RCC 7860 (cell line): ENCODE results near the gene UBR2.

Experiments used
- DNase-seq: peaks from one replicate; pipeline ENCODE4 v3.0.0-alpha.2; 2015; ENCODE audit warnings: low spot score
- FAIRE-seq: peaks from 2 replicates; lab custom pipeline; 2012; peaks lifted over from hg19 to GRCh38; lab: Jason Lieb, UNC

The UBR2 gene

DNA sequence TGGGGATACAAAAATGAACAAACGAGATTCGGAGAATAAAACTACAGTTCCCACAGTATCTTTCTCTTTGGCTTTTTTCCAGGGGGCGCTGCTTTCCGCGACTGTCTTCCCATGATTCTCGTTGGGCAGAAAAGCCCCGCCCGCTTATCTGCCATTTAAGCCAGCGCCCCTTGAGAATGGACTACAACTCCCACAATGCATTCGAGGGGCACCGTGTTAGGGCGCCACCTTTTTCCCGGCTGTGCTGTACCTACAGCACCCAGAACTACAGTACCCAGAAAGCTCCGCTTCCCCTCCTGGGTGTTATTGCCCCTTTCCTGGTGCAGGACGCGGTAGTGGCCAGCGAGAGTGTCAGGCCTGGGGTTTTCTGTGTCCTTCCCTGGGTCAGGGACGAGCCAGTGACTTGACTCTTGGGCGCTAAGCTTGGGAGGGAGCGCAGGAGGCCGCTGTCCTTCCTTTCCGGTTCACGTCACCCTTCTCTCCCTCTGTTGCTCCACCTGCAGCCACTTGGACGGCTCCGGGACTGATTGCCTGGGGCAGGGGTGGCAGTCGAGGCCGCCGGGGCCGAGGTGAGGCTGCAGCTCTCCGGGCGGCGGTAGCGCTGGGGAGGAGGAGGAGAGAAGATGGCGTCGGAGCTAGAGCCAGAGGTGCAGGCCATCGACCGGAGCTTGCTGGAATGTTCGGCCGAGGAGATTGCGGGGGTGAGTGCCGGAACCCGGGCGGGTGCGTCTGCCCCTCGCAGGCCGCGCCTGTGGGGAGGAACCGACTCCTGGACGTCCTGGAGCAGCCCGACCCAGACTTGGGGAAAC lies at the start of gene UBR2:
Gene UBR2 (plus strand): TSS at position 333 of the 809 bp plus-strand sequence. CDS start 291 bp downstream, at position 624.
- DNase-seq, result peak; percentile 95

GRCh38 chr6:42514745-42515144 lies 49.1 kb upstream of the UBR2 start:
- no peak for FAIRE-seq

More for the DNA sequence above, at the start of gene UBR2:
- peak; percentile 89 for FAIRE-seq

GRCh38 chr6:42519779-42520178 lies 44.0 kb upstream of the UBR2 start:
- DNase-seq, result no peak
- no peak for FAIRE-seq

More at GRCh38 chr6:42514745-42515144, 49.1 kb upstream of the UBR2 start:
- no peak for DNase-seq

DNA sequence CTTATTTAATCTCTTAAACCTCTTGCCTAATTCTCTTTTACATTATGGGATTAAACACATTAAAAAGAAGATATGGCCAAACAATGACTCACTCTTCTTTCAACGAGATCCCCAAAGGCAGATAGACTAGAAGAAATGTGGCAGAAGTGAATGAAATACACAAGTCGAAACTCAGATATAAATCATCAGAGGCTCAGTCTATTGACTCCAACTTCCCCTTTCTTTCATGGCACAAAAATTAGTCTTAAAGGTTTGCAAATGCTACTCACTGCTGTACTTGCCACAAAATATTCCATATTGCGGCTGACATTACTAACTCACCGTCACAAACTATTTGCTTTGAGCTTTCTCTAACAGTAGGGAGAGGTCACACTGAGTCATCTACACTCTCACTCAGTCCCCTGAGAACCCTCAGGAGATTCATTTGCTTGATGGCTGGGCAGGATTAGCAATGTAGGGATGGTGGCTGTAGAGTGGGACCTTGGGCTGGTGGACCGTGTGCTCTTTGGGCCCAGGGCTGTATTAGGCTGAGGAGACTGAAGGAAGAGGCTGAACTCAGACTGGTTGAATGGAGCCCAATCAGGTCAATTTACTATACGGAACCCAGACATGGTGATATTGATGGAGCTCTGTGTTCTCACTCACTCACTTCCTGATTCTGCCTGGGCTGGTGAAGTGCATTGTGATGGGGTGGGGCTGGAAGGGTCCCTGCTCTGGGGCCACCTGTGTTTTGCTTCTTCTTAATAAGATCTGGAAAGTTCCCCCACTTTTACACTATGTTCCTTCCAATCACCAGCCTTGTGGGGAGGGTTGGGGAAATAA lies 42.8 kb upstream of the UBR2 start:
- FAIRE-seq (peak; percentile 30), DNase-seq (peak; percentile 31)

DNA sequence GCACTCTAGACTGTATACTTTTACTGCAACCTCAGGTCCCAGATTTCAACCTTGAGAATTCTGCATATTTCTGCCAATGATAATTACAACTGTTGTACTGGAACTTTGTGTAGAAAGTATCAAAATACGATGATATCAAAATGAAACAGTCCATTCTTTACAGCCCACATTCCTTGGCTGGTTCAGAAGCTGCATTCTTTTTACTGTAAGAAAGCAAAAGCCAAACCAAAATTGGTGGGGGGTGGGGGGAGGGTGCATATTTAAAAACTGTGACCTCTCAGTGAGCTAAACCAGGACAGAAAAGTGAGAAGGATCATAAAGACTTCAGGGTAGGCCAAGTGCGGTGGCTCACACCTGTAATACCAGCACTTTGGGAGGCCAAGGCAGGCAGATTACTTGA lies 41.8 kb upstream of the UBR2 start:
- FAIRE-seq, result no peak
- no peak for DNase-seq

DNA sequence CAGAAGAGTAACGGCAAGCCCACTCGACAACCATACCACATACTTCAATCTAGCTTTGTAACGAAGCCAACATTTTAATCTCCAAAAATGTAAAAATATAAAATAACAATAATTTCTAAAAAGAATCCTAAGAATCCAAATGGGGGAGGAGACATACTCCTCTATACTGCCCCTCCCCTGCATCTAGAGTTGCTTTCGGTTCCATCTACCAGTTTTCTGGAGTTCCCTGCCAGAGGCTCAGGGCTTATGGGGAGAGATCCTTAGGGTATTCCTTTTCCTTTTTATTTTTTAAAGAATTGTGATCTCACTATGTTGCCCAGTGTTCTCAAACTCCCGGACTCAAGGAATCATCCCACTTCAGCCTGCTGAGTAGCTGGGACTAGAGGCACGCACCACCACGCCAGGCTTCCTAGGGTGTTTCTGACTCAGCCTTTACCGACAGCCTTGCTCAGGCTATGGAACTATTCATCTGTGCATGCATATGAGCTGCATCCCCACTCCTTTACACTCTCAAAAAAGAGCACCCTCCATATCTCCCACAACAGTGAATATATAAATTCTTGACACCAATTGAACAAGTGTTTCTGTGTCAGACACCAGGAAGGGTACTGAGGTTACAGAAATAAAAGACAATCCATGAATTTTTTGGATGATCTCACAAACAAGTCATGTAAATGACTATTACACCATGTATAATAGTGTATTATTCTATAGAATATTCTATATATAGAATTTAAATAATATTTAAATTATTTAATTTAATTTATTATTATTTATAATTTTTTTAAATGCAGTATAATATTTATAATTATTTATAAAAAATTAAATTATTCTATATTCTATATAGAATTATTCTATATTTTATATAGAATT lies 40.7 kb upstream of the UBR2 start:
- FAIRE-seq (peak; percentile 82), DNase-seq (no peak)

- FAIRE-seq, result no peak
- no peak for DNase-seq
Measured at GRCh38 chr6:42525206-42525605, 38.6 kb upstream of the UBR2 start.

DNA sequence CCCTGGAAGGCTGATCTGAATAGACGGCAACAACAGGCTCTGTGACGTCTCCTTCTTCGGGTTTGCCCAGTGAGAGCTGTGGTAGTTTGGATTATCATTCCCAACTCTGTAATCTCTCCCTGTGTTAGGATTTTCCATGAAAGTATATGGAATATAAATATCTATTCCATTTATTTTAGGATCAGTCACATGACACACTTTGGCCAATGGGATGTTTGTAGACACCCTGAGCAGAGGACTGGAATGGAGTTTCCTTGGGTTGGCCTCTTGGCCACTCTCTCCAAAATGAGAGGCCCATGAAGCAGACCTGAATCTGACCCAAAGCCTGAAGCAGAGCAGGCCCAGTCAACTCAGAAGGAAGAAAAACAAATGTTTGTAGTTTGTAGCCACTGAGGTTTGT lies 37.2 kb upstream of the UBR2 start:
- FAIRE-seq, result no peak
- DNase-seq, result no peak

- no peak for DNase-seq
- no peak for FAIRE-seq
Measured at GRCh38 chr6:42527204-42527603, 36.6 kb upstream of the UBR2 start.

GRCh38 chr6:42530296-42530695 lies 33.5 kb upstream of the UBR2 start:
- DNase-seq, result no peak
- no peak for FAIRE-seq

DNA sequence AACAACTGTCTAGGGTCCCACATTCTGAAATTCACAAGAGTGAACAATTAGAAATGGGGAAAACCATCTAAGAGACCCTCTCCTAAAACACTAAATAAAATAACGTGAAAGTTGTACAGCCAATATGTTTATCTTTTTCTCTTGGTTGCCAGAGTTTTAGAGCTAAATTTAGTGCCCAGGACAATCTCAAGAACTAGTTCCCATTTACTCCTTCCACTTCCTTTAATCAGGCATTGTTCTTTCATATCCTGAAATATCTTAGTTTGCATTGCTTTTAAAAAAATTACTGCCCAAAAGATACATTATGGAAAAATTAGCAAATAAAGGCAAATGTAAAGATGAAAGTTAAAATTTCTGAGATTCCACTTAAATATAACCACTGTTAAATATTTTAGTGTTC lies 33.1 kb upstream of the UBR2 start:
- DNase-seq, result no peak

DNA sequence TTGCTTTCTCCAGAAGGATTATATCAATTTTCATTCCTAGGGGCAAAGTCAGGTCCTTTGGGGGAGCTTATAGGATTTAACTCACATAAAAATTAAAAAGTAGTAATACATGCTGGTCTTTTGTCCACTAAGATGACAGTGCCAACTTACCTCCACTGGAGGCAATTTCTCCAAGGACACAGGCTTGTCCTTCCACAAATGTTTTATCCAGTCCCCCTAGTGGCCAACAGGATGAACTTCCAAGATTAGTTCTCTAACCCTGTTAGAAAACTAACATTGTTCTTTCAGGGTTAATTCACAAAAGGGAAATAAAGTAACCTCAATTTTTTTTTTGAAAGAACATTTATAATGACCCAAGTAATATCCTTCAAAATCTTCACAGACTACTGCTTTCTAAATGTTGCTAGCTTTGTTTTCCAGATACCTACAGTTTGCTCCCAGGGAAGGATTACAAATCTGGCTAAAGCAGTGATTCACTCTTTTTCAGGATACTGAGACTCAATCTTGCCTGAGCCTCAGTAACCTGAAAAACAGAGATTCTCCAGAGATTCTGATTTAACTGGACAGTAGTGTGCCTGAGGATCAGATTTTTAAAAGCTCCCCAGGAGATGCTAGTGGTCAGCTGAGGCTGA lies 31.7 kb upstream of the UBR2 start:
- peak; percentile 72 for FAIRE-seq
- peak; percentile 54 for DNase-seq

More for the DNA sequence above, 33.1 kb upstream of the UBR2 start:
- FAIRE-seq, result no peak

DNA sequence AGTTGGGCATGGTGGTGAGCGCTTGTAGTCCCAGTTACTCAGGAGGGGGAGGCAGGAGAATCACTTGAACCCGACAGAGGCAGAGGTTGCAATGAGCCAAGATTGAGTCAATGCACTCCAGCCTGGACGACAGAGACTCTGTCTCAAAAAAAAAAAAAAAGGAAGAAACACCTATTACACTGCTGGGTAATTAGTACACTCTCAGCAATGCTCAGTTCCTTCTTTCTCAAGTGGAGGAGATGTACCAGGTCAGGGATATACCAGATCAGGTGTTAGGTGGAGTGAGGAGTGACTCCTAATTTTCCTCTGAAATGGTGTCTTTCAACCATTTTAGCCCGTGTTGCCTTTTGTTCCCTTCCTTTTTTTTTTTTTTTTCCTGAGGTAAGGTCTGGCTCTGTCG lies 30.0 kb upstream of the UBR2 start:
- no peak for FAIRE-seq
- no peak for DNase-seq

GRCh38 chr6:42537536-42537935 lies 26.3 kb upstream of the UBR2 start:
- DNase-seq (no peak), FAIRE-seq (no peak)

DNA sequence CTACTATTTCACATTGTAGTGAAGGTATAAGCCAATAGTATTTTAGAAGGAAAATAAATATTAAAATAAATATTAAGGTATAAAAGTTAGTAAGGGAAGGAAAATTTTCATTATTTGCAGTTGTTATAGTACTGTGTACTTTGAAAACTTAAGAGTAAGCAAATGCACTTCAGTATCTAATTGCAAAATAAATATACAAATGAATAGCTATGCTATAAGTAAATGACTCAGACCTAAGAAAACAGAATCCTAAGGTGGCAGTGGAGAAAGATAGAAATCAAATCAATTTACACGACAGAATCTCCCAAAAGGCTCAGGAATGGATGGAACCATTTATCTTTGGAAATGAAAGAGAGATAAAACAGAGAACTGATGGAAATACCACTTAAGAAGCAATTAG lies 24.7 kb upstream of the UBR2 start:
- DNase-seq (no peak), FAIRE-seq (no peak)

GRCh38 chr6:42545226-42545773 lies 18.5 kb upstream of the UBR2 start:
- DNase-seq (no peak), FAIRE-seq (no peak)

- no peak for FAIRE-seq
- no peak for DNase-seq
Measured at GRCh38 chr6:42547407-42548329, 16.2 kb upstream of the UBR2 start.

- FAIRE-seq, result no peak
- DNase-seq, result no peak
Measured at GRCh38 chr6:42550277-42550676, 13.6 kb upstream of the UBR2 start.

DNA sequence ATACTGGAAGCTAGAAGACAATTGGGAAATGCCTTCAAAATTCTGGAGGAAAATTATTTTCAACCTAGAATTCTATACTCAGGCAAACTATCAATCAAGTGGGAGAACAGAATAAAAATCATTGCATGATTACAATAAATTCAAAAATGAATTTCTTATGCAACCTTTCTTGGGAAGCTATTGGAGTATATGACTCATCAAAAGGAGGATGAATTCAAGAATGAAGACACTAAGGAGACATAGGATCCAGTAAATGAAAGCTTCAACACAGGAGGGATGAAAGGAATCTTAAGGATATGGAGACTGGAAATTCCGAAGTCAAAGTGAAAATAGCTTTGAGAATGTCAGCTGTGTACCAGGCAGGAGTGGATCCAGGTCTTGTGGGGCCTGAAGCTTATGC lies 12.6 kb upstream of the UBR2 start:
- FAIRE-seq, result no peak
- no peak for DNase-seq
